ENCODE results near the gene KRT82.
A peak's percentile ranks its signal among the peaks of the same experiment; 100 is the strongest.

KRT82 gene

DNA sequence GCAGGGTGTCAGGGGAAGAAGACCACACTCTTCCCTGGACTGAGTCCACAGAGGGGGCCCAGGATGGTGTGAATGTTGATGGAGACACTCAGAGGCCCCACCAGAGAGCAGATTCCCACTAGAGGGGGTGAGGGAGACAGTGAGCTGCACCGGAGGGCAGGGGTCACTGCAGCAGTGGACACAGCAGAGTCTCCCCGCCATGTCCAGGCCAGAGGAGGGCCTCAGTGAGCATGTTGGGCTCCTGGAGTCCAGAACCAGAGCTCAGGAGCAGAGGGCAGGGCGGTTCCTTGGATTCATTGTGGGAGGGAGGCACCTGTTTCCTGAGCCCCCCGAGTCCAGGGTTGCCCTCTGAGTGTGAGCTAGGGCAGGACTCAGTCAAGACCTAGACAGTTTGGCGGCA lies 1.8 kb upstream of the KRT82 start:
- DNase-seq, result no peak

DNA sequence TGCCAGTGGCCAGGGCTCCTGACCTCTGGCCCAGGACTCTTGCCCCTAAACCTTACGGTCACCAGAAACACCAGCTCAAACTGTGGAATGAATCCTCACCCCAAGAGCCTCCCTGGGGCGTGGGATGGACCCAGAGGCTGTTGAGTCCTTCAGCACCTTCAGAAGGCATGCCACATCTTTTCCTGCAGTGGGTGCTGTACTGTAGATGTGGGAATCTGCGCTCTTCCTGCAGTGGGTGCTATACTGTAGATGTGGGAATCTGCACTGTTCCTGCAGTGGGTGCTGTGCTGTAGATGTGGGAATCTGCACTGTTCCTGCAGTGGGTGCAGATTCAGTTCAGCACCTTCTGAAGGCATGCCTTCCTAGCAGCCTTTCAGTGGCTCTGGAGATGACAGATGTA lies 1.2 kb downstream of the KRT82 start:
- DNase-seq, result no peak

DNA sequence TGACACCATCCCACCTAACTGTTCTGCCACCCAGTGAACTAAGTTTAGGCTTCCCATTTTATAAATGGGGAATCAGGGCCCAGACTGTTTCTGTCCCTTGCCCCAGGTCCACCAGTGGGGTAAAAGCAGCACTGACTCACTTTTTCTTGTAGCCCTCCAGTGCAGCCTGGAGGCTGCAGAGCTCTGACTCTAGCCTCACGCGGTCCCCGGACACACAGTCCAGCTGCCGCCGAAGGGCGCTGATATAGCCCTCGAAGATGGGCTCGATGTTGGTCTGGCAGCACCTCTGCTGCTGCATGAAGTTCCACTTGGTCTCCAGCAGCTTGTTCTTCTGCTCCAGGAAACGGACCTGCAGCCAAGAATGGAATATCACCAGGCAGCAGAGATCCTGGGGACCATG lies 2.6 kb downstream of the KRT82 start:
- DNase-seq, result no peak

DNA sequence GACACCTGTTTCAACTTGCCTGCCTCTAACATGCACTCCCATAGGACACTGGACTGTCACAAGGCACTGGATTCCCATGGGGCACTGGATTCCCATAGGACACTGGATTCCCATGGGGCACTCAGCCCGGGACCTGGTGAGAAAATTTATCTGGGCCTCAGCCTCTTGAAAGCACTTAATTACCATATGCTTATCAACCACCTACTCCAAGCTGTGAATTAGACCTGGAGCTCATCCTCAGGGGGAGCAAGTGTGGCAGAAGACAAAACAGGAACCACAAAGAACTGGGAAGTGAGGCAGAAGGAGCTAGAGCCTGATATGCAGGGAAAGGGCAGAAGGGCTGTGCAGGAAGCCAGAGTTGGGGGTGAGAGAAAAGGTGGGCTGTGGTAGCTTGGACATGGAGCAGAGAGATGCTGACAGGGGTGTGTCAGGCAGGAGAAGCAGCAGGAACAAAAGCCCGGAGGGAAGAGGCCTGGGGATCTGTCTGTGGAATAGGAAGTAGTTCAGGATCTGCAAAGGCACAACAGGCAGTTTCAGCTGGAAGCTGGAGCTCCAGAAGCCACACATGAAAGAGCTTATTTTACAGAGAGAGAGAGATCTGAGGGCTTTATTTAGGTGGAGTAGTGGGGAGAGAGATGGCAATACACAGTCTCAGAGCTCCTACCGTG lies 3.1 kb downstream of the KRT82 start:
- no peak for DNase-seq

DNA sequence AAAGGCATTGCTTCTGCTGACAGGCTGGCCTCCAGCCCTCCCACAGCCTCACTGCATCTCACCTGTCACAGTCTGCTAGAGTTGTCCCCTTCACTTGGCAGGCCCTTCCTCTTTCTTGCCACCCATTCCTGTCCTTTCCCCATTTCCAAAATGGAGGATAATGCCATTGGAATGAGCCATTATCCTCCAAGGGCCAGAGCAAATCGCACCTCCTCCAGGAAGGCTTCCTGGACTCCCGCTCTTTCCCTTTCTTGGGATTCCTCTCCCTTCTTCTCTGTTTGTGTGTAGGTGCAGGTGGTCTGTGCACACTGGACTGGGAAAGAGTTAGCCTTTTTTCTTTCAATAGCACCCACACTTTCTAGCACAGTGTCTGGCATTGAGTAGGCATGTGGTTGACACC lies 3.8 kb downstream of the KRT82 start:
- no peak for DNase-seq

DNA sequence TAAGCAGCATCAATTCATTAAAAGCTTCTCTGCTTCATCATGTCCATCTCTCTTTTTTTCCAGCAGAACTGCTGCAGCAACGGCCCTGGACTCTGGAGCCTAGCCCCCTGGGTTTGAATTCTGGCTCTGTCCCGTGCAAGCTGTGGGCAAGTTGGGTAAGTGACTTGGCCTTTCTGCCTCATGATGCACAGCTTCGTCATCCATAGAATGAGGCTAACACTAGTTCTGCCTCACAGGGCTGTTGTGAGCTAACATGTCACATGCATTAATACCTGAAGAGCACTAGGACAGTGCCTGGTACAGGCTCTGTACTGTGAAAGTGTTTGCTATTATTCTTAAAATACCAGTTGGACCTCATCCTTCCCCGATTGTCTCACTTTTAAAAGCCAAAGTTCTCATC lies 4.2 kb downstream of the KRT82 start:
- no peak for DNase-seq

DNA sequence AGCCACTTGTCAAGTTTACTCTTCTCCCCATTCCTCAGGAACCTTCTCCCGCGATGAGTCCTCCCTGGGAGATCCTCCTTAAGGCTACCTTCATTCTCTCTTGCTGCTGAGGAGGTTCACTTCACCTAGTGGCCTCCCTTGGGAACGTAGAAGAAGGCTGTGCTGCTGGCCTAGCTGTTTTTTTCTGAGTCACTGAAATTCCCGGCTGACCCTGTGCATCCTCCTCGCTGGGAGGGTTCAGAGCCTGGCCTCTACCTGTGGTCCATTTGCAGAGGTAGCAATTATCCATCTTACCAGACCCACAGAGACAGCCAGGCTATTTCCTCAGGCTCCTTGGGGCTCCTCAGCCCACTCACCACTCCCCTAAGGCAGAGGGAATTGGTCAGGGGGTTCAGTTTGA lies 4.6 kb downstream of the KRT82 start:
- no peak for DNase-seq

DNA sequence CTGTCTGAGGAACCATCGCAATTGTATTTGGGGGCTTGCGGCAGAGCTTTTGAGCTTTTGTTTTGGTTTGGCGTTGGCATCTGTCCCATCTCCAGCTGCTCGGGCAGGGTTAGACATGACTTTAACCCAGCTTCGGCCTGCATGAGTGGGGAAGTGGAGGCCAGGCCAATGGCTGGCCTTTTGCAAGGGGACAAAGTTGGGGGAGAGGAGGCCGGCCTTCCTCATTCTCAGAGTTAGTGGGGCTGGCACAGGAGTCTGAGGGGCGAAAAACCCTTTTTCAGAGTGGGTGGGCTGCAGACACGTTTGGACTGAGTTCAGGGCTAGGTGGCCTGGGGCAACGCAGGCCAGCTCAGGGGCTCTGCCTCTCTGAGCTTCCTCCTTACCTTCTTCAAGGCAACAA lies 5.2 kb downstream of the KRT82 start:
- no peak for DNase-seq

DNA sequence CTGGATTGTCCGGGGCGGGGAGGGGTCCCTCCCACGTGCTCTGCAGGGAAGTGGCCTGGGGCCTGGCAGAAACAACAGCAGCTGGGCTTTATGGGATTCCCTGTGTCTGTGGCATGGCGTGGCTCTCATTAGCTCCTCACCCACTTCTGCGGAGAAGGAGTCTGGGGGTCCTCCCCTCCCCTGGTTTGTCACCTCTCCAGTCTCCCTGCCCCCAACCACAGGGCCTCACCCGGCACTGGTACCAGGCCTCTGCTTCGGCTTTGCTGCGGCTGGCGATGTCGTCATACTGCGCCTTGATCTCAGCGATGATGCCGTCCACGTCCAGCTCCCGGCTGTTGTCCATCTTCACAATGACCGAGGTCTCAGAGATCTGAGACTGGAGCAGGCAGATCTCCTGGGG lies 6.4 kb downstream of the KRT82 start:
- DNase-seq, result no peak

DNA sequence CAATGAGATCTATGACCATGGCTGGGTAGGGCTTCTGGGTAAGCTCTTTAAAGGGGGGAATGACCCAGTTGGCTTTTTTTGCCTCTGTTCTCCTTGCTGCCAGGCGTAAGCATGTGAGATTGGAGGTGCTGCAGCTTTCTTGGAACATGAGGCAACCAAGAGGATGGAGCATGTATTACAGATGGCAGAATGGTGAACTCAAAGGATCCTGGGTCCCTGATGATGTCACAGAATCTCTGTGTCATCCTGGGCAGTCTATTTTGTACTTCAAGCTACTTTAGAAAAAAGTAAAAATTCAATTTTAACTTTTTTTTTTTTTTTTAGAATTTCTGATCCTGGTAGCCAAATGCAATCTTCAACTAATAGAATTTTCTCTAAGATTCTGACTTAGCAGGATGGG lies 8.0 kb downstream of the KRT82 start:
- no peak for DNase-seq

DNA sequence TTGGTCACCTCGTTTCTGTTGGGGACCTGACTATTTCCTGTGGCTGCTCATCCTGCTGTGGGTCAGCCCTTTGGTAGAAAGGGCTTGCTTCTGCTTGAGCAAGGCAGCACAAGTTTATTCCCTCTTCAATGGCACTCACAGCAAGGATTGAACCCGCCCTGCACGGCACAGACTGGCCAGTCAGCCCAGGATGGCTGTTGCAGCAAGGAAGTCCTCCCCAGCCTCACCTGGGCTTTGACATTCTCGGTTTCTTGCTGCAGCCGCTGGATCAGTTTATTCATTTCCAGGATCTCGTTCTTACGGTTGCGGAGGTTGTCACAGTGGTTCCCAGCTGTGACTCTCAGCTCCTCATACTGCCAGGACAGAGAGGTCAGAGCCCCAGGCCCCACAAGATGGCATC lies 9.5 kb downstream of the KRT82 start:
- DNase-seq, result no peak

DNA sequence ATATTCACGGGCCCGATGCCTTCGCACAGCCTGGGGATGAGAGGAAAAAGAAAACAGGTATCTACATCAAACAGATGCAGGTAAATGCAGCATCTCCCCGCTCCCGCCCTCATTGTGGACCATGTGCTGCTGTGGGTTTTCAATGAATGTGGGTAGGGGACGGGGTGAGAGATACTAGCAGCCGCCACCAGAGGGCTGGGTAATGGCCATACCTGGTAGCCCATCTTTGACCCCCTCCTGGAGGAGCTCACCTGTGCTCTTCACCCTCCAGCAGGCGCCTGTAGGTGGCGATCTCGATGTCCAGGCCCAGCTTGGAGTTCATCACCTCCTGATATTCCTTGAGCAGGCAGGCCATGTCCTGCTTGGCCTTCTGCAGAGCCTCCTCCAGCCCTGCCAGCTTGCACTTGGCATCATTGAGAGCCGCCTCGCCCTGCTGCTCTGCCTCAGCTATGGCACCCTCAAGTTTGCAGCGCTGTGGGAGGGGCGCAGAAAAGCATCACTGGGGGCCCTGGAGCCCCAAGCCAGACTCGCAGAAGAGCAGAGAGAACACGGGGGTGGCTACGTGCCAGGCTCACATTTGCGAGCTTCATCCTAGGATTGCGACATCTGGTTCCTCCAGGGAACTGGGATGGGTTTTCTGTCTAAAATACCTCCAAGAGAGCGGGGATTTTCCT lies 10.2 kb downstream of the KRT82 start:
- DNase-seq, result peak; percentile 23

DNA sequence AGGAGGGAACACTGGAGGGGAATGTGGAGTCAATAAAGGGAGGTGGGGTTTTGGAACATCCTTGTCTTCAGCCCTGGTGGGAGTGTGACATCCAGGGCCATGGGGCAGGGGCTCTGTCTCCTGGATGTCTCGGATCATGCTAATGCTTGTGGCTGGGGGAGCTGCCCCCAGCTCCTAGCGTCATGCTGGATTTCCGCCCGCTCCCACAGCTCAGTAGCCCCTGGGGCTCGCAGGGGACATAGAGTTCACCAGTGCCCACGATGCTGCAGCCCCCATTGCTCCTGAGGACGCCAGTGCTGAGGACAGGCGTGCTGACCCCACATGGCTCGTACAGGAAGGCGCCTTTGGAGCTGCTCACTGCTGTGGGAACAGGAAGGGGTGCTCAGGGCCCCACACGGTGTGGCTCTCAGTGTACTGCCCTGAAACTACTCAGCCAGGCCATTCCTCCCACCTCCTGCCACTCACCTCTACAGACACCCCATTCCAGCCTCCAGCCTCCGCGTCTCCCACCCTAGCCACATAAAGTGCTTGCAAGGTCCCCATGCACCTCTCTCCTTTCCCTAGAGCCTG lies 11.2 kb downstream of the KRT82 start:
- DNase-seq, result no peak

DNA sequence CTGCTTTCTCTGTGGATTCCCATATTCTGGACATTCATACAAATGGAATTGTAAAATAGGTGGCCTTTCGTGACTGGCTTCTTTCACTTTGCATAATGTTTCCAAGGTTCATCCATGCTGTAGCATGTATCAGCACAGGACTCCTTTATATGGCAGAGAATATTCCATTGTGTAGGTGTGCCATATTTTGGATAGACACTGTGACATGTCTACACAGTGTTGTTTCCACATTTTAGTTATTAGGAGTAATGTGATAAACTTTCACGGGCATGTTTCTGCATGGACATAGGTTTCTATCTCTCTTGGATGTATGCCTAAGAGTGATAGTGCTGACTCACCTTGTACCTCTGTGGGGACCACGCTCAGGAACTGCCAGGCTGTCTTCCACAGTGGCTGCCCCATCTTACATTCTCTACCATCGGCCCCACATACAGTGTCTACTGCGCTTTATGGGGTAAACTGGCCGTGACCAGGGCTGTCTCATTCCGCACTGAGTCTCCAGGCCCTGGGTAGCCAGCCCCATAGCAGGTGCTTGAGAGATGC lies 13.6 kb downstream of the KRT82 start:
- no peak for DNase-seq

DNA sequence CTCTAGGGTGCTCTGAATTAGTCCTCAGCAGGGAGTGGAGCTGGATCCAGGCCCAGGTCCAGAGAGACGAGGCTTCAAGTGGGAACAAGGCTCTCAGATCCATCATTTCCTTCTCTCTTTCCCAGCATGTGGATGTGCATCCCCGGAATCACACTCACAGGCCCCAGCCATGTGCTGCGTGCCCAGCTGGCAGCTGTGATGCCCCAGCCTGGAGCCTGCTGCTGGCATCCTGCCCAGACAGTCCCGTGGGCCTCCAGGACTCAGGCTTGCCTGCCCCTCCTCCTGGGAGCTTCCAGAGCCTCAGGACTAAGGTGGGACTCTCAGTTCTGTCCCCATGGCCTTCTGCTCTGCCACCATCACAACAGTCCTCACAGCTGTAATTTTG lies 14.5 kb downstream of the KRT82 start:
- no peak for DNase-seq

DNA sequence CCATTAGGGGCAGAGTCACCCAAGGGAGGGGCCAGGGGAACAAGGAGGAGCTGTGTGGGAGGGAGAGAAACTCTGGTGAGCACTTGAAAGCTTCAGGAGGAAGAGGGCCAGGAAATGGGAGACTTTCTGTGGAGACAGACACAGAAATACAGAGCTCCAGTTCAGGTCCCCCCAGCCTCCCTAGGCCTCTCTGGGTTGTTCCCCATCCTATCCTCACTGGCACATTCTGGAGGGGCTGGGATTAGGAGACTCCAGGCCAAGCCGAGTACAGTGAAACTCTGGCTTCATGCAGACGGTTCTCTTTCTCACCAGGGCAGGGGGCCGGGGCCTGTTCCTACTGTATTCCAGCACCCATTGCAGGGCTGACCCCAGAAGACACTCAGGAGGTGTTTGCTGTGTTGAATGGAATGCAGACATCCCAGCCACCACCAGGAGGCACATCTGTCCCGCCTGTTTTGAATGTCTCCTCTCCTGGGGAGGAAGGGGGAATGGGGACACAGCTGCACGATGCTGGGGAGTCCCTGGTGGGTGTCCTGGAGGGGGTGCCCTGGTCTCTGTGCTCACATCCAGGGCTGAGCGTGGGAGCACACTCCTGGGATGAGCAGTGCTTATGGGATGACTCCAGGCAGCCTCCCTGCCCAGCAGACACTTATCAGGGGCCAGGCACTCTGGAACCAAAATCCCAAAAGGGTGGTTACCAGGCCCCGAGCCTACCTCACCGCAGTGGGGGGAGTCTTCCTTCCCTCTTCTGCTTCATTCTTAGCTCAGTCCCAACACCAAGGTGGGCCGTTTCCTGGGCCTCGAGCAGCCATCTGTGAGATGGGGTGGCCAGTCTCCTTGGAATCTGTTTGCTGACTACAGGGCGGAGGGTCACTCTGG lies 15.2 kb downstream of the KRT82 start:
- DNase-seq, result no peak

DNA sequence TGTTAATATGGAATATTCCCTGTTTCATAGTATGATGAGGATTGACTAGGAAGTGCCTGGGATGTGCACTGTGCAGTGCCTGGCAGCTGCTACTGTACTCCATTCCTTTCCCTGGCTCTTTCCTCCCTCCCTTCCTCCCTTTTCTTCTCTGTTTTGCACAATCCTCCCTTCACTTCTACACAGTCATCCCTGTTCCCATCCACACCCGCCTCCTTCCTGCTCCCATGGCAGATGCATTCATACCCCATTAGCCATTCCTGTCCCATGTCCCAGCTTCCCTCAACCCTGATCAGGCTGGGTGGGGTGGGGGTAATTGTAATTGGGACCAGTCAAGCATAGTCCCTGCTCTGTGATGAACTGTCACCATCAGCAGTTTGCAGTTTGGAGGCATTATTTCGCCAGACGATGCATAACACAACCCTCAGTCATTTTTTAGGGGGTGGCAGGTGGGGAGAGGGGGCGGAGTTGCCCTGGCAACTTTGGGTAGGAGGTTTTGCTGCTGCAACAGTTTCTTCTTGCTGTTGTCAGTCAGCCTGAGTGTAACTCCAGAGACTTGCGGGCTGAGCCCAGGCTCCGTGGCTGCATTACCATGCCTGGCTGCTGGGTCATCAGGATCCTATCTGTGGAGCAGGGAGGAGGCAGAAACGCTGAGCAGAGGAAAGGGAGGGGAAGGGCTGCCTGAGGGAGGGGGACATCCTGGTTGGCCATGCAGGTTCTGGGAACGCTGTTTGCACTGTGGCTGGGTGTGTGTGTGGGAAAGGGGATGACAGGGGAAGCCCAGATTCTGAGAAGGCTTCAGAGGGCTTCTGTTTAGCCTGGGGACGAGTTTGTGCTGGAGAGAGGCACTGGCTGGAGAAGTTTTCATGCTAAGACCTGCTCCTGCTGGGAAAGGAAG lies 16.6 kb downstream of the KRT82 start:
- DNase-seq, result no peak

DNA sequence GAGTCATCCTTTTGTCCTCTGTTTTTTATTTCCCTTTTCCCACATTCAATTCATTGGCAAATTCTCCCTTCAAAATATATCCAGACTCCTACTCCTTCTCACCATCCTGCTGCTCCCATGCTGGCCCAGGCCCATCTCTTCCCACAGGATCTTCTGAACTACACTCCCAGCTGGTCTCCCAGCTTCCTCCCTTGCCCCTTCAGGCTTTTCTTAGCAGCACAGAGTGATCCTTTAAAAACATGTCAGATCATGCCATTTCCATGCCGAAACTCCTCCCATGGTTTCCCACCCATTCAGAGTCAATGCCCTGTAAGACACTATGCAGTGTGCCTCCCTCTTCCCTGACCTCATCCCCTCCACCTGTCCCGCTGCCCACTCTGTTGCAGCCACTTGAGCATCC lies 18.3 kb downstream of the KRT82 start:
- DNase-seq, result no peak

DNA sequence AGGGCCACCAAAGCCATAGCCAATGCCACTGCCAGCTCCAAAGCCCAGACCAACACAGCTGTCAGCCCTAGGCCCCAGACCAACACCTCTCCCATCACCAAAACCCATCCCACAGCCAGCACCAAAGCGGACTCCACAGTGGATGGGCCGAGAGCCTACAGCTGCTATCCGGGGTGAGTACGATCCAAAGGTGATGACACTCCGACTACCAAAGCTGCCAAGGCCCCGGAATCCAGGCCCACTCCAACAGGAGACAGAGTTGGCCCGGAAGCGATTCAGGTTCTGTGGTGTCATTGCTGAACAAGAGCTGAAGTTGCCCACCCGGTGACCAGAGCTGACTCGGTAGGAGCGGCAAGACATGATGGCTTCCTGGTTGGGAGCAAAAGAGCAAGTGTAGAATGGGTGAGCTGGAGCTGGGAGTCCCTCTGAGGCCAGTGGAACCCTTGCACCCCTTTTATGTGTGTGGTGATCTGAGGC lies 20.9 kb downstream of the KRT82 start, which contains the start of gene KRT84:
Gene KRT84 (minus strand): TSS at position 427 of the 477 bp plus-strand sequence. CDS start 67 bp downstream, at position 360.
- DNase-seq, result no peak

DNA sequence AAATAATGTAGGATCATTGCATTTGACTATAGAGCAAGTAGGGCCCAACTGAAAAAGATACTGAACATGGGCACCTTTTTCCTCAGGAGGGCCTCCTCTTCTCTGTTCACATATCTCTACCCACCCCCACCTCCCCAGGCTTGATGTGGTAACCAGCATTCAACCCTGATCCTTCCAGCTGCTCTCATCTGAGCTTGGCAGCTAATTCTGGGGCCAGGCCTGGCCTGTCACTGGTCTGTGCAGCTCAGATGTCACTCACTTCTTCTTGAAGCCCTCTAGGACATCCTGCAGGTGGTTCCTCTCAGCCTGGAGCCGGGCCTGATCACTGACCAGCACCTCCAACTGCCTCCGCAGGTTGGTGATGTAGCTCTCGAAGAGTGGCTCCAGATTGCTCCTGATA lies 22.8 kb downstream of the KRT82 start:
- no peak for DNase-seq

DNA sequence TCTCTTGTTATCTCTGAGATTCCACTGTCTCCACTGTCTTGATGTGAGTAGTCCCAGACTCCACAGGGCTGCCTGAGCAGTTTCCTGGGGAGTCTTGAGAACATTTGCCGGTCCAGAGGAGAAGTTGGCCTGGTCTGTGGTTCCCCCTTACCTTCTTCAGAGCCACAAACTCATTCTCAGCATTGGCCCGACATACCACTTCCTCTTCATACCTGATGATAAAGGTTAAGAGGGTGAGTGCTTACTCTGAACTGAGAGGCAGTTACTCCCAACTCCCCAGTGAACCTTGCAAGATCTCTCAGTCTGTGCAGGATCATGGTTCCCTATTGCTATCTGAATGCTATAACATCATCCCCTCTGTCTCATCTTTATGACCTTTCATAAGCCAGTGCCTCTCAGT lies 23.3 kb downstream of the KRT82 start:
- DNase-seq, result no peak

DNA sequence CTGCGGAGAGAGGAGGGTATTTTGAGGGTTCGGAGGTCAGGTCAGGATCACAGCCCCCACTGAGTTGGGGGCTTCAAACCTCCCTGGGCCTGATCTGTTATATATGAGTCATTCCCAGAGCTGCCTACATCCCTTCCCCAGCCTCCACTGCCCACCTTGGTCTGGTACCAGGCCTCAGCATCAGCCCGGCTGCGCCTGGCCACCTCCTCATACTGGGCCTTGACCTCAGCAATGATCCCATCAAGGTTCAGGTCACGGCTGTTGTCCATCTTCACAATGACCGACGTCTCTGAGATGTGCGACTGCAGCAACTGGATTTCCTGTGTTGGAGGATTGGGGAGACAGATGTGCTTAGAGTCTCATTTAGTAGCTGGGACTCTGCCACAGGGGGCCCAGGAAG lies 24.9 kb downstream of the KRT82 start:
- no peak for DNase-seq
